H9 (cell line): ENCODE measurements around the gene HLA-F. TPM values are rescaled to one million over a fixed set of nuclear protein-coding genes. Genes with fewer than 3 reads are reported as not detected.

Source experiments
- DNase-seq: peaks from one replicate; pipeline ENCODE4 v3.0.0-alpha.2; 2017
- H2AFZ ChIP-seq: one replicate; pipeline ENCODE4 v1.6.1; 2013; ENCODE audit warnings: mild to moderate bottlenecking, low read length, control low read depth, moderate library complexity
- H2AK5ac ChIP-seq: 2 replicates; pipeline ENCODE4 v1.6.1; 2013; ENCODE audit warnings: low read length, control low read depth, mixed read lengths; ENCODE audit not compliant: insufficient read length
- H2BK120ac ChIP-seq: one replicate; pipeline ENCODE4 v1.6.1; 2013; ENCODE audit warnings: low read depth, mild to moderate bottlenecking, low read length, control low read depth, inconsistent platforms; ENCODE audit not compliant: poor library complexity, severe bottlenecking
- H2BK12ac ChIP-seq: 2 replicates; pipeline ENCODE4 v1.6.1; 2013; ENCODE audit warnings: low read length, control low read depth, mixed read lengths, low read depth; ENCODE audit not compliant: insufficient read length
- H2BK15ac ChIP-seq: 2 replicates; pipeline ENCODE4 v1.6.1; 2013; ENCODE audit warnings: low read depth, low read length, control low read depth
- H2BK20ac ChIP-seq: one replicate; pipeline ENCODE4 v1.6.1; 2013; ENCODE audit warnings: low read depth, mild to moderate bottlenecking, low read length, control low read depth, inconsistent platforms; ENCODE audit not compliant: poor library complexity, severe bottlenecking
- H2BK5ac ChIP-seq: 2 replicates; pipeline ENCODE4 v1.6.1; 2013; ENCODE audit warnings: low read length, control low read depth, mixed read lengths; ENCODE audit not compliant: insufficient read length
- H3K14ac ChIP-seq: 2 replicates; pipeline ENCODE4 v1.6.1; 2013; ENCODE audit warnings: low read length, control low read depth; ENCODE audit not compliant: insufficient read depth
- H3K18ac ChIP-seq: 2 replicates; pipeline ENCODE4 v1.6.1; 2013; ENCODE audit warnings: low read depth, mild to moderate bottlenecking, mixed read lengths, low read length, control low read depth; ENCODE audit not compliant: insufficient read length
- H3K23ac ChIP-seq: 2 replicates; pipeline ENCODE4 v1.6.1; 2013; ENCODE audit warnings: low read length, control low read depth, mixed read lengths, low read depth; ENCODE audit not compliant: insufficient read length
- H3K23me2 ChIP-seq: 2 replicates; pipeline ENCODE4 v1.6.1; 2013; ENCODE audit warnings: low read depth, mild to moderate bottlenecking, mixed read lengths, low read length, control low read depth; ENCODE audit not compliant: insufficient read length, poor library complexity, severe bottlenecking
- H3K27ac ChIP-seq: 2 replicates; pipeline ENCODE4 v1.5.1; 2013; ENCODE audit warnings: low read length, control low read depth, mixed read lengths, low read depth; ENCODE audit not compliant: insufficient read length
- H3K27me3 ChIP-seq: 2 replicates; pipeline ENCODE4 v1.6.1; 2013; ENCODE audit warnings: low read length, control low read depth, inconsistent platforms; ENCODE audit not compliant: insufficient read depth
- H3K4ac ChIP-seq: 2 replicates; pipeline ENCODE4 v1.6.1; 2013; ENCODE audit warnings: low read depth, mild to moderate bottlenecking, control low read depth, inconsistent platforms, low read length, moderate library complexity
- H3K4me1 ChIP-seq: 2 replicates; pipeline ENCODE4 v1.6.1; 2013; ENCODE audit warnings: low read length, control low read depth, inconsistent platforms; ENCODE audit not compliant: insufficient read depth
- H3K4me2 ChIP-seq: 2 replicates; pipeline ENCODE4 v1.6.1; 2013; ENCODE audit warnings: low read length, control low read depth, mixed read lengths; ENCODE audit not compliant: insufficient read length, insufficient read depth
- H3K56ac ChIP-seq: 2 replicates; pipeline ENCODE4 v1.6.1; 2013; ENCODE audit warnings: low read depth, mild to moderate bottlenecking, mixed read lengths, low read length, control low read depth; ENCODE audit not compliant: insufficient read length
- H3K79me1 ChIP-seq: 2 replicates; pipeline ENCODE4 v1.6.1; 2013; ENCODE audit warnings: low read depth, mild to moderate bottlenecking, moderate library complexity, low read length, control low read depth, inconsistent platforms; ENCODE audit not compliant: insufficient read depth, poor library complexity, severe bottlenecking
- H3K79me2 ChIP-seq: 2 replicates; pipeline ENCODE4 v1.6.1; 2013; ENCODE audit warnings: low read length, control low read depth, inconsistent platforms; ENCODE audit not compliant: insufficient read depth
- H3K9ac ChIP-seq: 2 replicates; pipeline ENCODE4 v1.6.1; 2013; ENCODE audit warnings: low read length, control low read depth, mixed read lengths; ENCODE audit not compliant: insufficient read length; ENCODE audit errors: extremely low read depth
- H3K9me3 ChIP-seq: one replicate; pipeline ENCODE4 v1.6.1; 2013; ENCODE audit warnings: low read depth, low read length, inconsistent platforms; ENCODE audit not compliant: control insufficient read depth
- H3T11ph ChIP-seq: one replicate; pipeline ENCODE4 v1.6.1; 2013; ENCODE audit warnings: mild to moderate bottlenecking, low read length, control low read depth, inconsistent platforms
- H4K20me1 ChIP-seq: one replicate; pipeline ENCODE4 v1.6.1; 2013; ENCODE audit not compliant: control insufficient read depth, insufficient read length, insufficient read depth
- H4K5ac ChIP-seq: 2 replicates; pipeline ENCODE4 v1.6.1; 2013; ENCODE audit warnings: low read depth, mild to moderate bottlenecking, mixed read lengths, low read length, control low read depth; ENCODE audit not compliant: insufficient read length
- H4K8ac ChIP-seq: replicated peaks from 2 replicates; pipeline ENCODE4 v1.6.1; 2013; ENCODE audit warnings: low read length, control low read depth, mixed read lengths, low read depth; ENCODE audit not compliant: insufficient read length
- H4K91ac ChIP-seq: 2 replicates; pipeline ENCODE4 v1.6.1; 2013; ENCODE audit warnings: low read depth, mild to moderate bottlenecking, moderate library complexity, mixed read lengths, low read length, control low read depth; ENCODE audit not compliant: insufficient read length
- H3K27ac Mint-ChIP-seq, 3 experiments: 2 replicates in 2 of 3; 3 replicates in 1 of 3; pipeline ENCODE4 v1.8.0; 2020 to 2021; ENCODE audit warnings: mixed read lengths in 3 of 3, mild to moderate bottlenecking in 1 of 3, moderate library complexity in 1 of 3
- H3K27me3 Mint-ChIP-seq: 2 replicates; pipeline ENCODE4 v1.8.0; 2021; ENCODE audit warnings: low read depth, mild to moderate bottlenecking, moderate library complexity, mixed read lengths
- H3K36me3 Mint-ChIP-seq, 3 experiments: 2 replicates in 2 of 3; 3 replicates in 1 of 3; pipeline ENCODE4 v1.8.0; 2020 to 2021; ENCODE audit warnings: low read depth in 3 of 3, mixed read lengths in 3 of 3; ENCODE audit not compliant: insufficient read depth in 1 of 3
- H3K4me1 Mint-ChIP-seq, 2 experiments: 2 replicates each; pipeline ENCODE4 v1.8.0; 2020; ENCODE audit warnings: mixed read lengths in 2 of 2
- H3K4me3 Mint-ChIP-seq, 2 experiments: 2 replicates in 1 of 2; 3 replicates in 1 of 2; pipeline ENCODE4 v1.8.0; 2020 to 2021; ENCODE audit warnings: mild to moderate bottlenecking in 2 of 2, mixed read lengths in 2 of 2, moderate library complexity in 1 of 2
- H3K9me3 Mint-ChIP-seq, 2 experiments: 2 replicates in 1 of 2; 3 replicates in 1 of 2; pipeline ENCODE4 v1.8.0; 2020; ENCODE audit warnings: mild to moderate bottlenecking in 2 of 2, mixed read lengths in 2 of 2, moderate library complexity in 1 of 2
- CTCF ChIP-seq: fragments of 200-600 bp; sonication (generic); conservative IDR thresholded peaks from 3 replicates; pipeline ENCODE4 v1.8.0; 2021; ENCODE audit warnings: antibody characterized with exemption, mild to moderate bottlenecking
- WGBS: extraction: QIAGEN DNeasy Blood & Tissue Kit; methylation state at CpG from one replicate; pipeline ENCODE4 v1.1.7; 2013; ENCODE audit warnings: missing lambda C conversion rate, low lambda C conversion rate, mixed read lengths; ENCODE audit not compliant: insufficient read length; ENCODE audit errors: extremely low coverage; 5-methylcytosine and 5-hydroxymethylcytosine counted together
- total RNA-seq: library from RNA; stranded (reverse); gene quantifications from 2 replicates; pipeline ENCODE4 v1.2.1, GENCODE V29; 2021

The HLA-F gene
- total RNA-seq, 1 experiment from 2014 or later: 7.4 TPM

GRCh38 chr6:29743568-29743967 is 20.3 kb downstream of the HLA-F start:
- Histone ChIP-seq H3K18ac (no peak overlapping the region), H3K4me2 (no peak overlapping the region), H3K27ac (no peak overlapping the region), H3K27me3 (no peaks in the 10 kb centered on the region), H2BK20ac (no peak overlapping the region), H3K23me2 (peaks cover 6% of the 10 kb centered on the region), H2BK12ac (no peak overlapping the region), H2BK5ac (no peak overlapping the region), H3K79me1 (no peaks in the 10 kb centered on the region), H4K20me1 (no peaks in the 10 kb centered on the region), H3K14ac (no peak overlapping the region), H2AK5ac (no peak overlapping the region), H4K8ac (no peak overlapping the region), H3K56ac (no peak overlapping the region), H2AFZ (no peak overlapping the region), H4K5ac (no peak overlapping the region), H3K9me3 (no peaks in the 10 kb centered on the region), H3K4ac (no peak overlapping the region), H3K4me1 (no peaks in the 10 kb centered on the region), H3K23ac (no peak overlapping the region), H4K91ac (no peak overlapping the region), H3K9ac (no peak overlapping the region), H2BK120ac (no peak overlapping the region), H2BK15ac (no peak overlapping the region), H3T11ph (no peak overlapping the region), H3K79me2 (no peaks in the 10 kb centered on the region)
- no peak for DNase-seq
- Mint-ChIP-seq H3K36me3 (peaks cover 0 to 17% (median 6%) of the 10 kb centered on the region in 3 experiments; a peak in 6 of 7 replicates), H3K27ac (no peak overlapping the region), H3K4me3 (no peak overlapping the region), H3K9me3 (peaks cover 0 to 4% of the 10 kb centered on the region in 2 experiments; a peak in 3 of 5 replicates), H3K27me3 (peaks cover 29% of the 10 kb centered on the region), H3K4me1 (peaks cover 16 to 18% of the 10 kb centered on the region in 2 experiments)
- no peak for TF ChIP-seq CTCF
- no CpG with 5 or more reads among the region's 6 CpGs for WGBS
